Measurements from ENCODE around the gene ZNF12. TPM values are rescaled to one million over a fixed set of nuclear protein-coding genes. Genes with fewer than 3 reads are reported as not detected.
"Not testable (repeated sequence)": the region's sequence is repeated elsewhere in the genome, so short reads cannot be mapped to it uniquely, and the experiment has no call there.

The ZNF12 gene
- total RNA-seq, 1 donor = 16.9 TPM

DNA sequence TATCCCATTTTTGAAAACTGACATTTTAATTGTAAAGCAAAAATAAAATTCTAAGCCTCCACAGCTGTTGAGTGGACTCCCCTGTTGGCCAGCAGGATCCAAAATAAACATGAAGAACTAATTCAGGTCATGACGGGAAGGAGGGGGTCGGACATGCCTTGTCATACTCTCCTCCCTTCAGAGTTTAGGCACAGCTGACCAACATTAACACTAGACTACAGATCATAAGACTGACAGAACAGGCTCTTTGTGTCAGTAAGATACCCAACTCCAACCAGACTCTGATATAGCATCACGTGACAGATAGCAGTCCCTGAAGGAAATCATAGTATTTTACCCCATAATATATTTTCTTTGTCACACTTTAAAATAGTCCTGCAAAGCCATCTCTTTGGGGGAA lies 20.9 kb upstream of the ZNF12 start:
- TF ChIP-seq, protein P1, sequence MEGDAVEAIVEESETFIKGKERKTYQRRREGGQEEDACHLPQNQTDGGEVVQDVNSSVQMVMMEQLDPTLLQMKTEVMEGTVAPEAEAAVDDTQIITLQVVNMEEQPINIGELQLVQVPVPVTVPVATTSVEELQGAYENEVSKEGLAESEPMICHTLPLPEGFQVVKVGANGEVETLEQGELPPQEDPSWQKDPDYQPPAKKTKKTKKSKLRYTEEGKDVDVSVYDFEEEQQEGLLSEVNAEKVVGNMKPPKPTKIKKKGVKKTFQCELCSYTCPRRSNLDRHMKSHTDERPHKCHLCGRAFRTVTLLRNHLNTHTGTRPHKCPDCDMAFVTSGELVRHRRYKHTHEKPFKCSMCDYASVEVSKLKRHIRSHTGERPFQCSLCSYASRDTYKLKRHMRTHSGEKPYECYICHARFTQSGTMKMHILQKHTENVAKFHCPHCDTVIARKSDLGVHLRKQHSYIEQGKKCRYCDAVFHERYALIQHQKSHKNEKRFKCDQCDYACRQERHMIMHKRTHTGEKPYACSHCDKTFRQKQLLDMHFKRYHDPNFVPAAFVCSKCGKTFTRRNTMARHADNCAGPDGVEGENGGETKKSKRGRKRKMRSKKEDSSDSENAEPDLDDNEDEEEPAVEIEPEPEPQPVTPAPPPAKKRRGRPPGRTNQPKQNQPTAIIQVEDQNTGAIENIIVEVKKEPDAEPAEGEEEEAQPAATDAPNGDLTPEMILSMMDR (IDR thresholded peaks at IDR 0.05; ENCODE audit: insufficient read depth, low read length) = no peak
- no peak overlapping the region for H3K4me3 ChIP-seq (ENCODE audit: low read depth, low read length)
- no peak for DNase-seq (ENCODE audit: low read depth)

DNA sequence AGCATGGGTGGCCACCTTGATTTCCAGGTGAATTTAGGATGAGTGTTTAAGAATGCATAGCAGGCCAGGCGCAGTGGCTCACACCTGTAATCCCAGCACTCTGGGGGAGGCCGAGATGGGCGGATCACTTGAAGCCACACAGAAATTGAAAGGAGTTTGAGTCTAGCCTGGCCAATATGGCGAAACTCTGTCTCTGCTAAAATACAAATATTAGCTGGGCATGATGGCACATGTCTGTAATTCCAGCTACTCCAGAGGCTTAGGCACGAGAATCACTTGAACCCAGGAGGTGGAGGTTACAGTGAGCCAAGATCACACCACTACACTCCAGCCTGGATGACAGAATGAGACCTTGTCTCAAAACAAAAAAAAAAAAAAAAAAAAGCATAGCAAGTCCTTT lies 19.6 kb upstream of the ZNF12 start:
- not testable (repeated sequence) for DNase-seq (ENCODE audit: low read depth)

DNA sequence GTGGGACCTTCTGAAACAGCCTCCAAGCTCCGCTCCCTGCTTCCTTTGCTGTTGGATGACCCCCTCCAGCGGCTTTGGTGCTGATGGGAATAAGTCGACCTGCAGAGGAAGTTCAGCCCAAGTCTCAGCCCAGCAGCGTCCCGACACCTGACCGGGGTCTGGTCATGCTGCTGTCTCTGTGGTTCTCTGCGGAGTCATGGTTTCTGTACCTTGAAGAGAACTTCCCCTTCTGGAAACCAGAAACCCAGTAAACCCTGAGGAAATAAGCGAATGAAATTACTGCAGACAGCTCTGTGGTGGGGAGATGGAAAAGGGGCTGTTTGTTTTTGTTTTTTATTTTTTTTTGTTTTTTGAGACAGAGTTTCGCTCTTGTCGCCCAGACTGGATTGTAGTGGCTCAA lies 18.3 kb upstream of the ZNF12 start:
- DNase-seq (ENCODE audit: low read depth) = no peak
- TF ChIP-seq, protein P1 (IDR thresholded peaks at IDR 0.05; ENCODE audit: insufficient read depth, low read length) = no peak
- H3K4me3 ChIP-seq (ENCODE audit: low read depth, low read length) = no peak overlapping the region

More for the DNA sequence above, 19.6 kb upstream of the ZNF12 start:
- H3K4me3 ChIP-seq (ENCODE audit: low read depth, low read length) = not testable (repeated sequence)

DNA sequence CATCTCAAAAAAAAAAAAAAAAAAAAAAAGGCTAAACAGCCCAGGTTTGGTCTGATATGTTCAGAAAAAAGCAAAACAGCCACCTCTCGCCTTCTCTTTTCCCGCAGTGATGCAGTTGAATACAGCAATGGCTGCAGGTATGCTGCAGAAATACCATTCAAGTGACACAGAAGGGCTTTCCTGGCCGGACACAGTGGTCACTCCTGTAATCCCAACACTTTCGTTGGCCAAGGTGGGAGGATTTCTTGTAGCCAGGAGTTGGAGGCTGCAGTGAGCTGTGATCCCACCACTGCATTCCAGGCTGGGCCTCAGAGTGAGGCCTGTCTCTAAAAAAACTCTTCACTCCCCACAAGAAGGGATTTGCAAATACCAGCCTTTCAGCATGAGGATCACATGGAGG lies 17.6 kb upstream of the ZNF12 start:
- H3K4me3 ChIP-seq (ENCODE audit: low read depth, low read length); DNase-seq (ENCODE audit: low read depth): not testable (repeated sequence)

DNA sequence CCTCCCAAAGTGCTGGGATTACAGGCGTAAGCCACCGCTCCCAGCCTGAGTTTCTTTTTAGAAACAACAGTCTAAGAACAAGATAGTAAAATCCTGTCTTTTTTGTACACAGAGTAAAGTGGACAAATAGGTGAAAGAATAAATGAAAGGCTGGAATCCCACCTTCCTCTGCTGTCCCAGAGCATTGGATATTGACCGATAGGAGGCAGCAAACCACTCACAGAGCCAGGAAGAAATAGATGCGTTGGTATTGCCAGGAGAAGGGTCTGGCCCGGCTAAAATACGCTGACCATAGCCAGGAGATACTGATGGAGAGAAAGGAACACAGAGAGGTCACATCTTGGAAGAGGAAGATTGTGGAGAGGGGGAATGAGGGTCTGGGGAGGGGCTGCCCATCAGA lies 11.4 kb upstream of the ZNF12 start:
- DNase-seq (ENCODE audit: low read depth) = no peak
- H3K4me3 ChIP-seq (ENCODE audit: low read depth, low read length) = no peak overlapping the region
- TF ChIP-seq, protein P1 (IDR thresholded peaks at IDR 0.05; ENCODE audit: insufficient read depth, low read length) = peak; percentile 6

DNA sequence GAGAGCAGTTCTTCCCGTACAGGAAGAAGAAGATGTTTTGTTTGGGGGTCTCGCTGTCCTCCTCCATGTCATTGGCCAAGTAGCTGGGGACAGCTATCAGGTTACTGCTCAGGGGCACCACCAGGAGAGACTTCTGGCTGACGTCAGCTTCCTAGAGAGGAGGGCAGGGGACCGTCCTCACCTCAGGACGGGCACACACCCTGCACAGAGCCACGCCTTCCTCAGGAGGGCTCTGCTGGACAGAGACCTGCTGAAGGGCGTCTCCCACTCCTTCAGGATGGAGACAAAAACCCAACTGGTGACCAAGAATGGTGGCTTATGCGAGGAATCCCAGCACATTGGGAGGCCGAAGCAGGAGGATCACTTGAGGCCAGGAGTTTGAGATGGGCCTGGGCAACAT lies 9.2 kb upstream of the ZNF12 start:
- H3K4me3 ChIP-seq (ENCODE audit: low read depth, low read length); DNase-seq (ENCODE audit: low read depth): not testable (repeated sequence)

DNA sequence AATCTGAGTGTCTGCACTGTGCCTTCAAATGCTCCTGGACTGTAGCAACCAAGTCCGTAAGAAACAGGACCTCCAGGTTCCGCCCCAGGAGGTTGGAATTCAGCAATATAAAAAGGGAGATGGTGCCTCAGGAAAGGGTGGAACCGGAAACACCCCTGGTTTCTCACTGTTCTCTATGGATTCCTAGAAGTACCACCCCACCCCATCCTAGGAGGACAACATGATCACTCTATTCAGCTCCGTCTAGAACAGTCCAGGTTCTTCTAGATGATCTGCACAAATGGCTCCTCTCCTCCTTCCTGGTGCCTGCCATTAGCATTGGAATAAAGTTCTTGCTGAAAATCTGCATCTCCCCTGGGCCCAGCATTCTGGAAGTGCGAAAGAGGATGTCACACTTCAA lies 7.6 kb upstream of the ZNF12 start:
- TF ChIP-seq, protein P1 (IDR thresholded peaks at IDR 0.05; ENCODE audit: insufficient read depth, low read length) = no peak
- no peak overlapping the region for H3K4me3 ChIP-seq (ENCODE audit: low read depth, low read length)
- no peak for DNase-seq (ENCODE audit: low read depth)

DNA sequence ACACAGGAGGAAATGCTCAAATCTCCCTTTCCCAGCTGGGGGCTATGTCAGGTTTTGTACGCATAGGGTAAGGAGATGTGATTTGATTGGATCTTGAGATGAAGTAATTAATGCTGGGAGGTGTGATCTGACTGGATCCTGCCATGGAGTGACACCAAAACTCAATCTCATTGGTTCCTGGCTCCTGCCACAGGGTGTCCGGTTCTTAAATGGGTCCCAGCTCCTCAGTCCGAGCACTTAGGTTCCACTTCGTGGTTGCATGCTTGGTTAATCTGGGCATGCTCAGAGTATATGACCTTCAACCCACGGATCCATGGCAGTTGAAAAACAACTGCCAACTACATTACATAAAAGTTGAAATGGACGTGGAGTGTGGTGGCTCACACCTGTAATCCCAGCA lies 3.1 kb upstream of the ZNF12 start:
- no peak overlapping the region for H3K4me3 ChIP-seq (ENCODE audit: low read depth, low read length)
- TF ChIP-seq, protein P1 (IDR thresholded peaks at IDR 0.05; ENCODE audit: insufficient read depth, low read length) = no peak
- DNase-seq (ENCODE audit: low read depth) = no peak

DNA sequence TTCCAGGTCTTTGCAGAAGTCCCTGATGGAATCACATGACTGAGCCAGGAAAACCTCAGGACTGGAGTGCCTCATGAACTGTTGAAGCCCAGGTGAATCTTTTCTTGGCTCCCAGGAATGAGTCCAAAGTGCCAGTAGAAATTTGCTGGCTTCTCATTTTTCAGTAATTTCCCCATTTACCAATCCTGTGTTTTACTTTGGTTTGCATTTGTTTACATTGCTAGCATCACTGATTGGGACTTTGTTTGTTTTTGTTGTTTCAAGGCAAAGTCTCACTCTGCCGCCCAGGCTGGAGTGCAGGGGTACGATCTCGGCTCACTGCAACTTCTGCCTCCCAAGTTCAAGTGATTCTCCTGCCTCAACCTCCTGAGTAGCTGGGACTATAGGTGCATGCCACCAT lies 1.6 kb upstream of the ZNF12 start:
- TF ChIP-seq, protein P1 (IDR thresholded peaks at IDR 0.05; ENCODE audit: insufficient read depth, low read length) = no peak
- no peak for DNase-seq (ENCODE audit: low read depth)
- no peak overlapping the region for H3K4me3 ChIP-seq (ENCODE audit: low read depth, low read length)

All from fibroblast of the aortic adventitia (primary cell).